Measurements from ENCODE around the gene DCDC2B.

DNA sequence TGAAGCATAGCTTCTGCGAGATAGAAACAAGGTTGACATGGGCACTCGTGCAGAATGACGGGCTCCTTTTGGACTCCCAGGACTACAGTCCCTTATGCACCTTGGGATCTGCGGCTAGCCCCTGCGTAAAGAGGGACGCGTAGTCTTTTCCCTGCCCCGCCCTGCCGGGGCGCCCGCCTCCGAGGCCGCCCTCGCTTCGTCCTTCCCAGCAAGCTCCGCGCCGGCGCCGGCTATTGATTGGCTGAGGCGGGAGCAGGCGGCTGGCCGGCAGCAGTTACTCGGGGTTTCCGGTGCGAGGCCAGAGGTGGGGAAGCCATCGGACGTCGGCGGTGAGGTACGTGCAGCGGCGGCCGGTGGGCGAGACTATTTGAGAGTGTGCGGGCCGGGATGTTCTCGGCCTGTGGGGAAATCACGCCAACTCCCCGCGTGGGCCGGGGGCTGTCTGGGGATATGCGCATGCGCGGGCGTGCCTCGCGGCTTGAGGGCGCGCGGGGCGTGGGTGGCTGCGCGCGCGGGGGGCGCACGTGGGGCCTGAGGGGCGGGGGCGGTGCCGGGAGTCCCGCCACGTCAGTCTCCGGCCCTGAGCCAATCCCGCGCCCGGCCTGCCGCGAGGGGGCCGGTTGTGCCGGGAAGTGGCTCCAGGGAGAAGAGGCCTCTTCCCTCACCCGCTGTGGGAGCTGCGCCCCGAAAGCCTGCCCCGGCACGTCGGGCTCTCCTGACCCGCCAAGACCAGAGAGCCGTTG lies 29.3 kb upstream of the DCDC2B start, which contains the start of gene TXLNA:
- TF ChIP-seq, protein P1, sequence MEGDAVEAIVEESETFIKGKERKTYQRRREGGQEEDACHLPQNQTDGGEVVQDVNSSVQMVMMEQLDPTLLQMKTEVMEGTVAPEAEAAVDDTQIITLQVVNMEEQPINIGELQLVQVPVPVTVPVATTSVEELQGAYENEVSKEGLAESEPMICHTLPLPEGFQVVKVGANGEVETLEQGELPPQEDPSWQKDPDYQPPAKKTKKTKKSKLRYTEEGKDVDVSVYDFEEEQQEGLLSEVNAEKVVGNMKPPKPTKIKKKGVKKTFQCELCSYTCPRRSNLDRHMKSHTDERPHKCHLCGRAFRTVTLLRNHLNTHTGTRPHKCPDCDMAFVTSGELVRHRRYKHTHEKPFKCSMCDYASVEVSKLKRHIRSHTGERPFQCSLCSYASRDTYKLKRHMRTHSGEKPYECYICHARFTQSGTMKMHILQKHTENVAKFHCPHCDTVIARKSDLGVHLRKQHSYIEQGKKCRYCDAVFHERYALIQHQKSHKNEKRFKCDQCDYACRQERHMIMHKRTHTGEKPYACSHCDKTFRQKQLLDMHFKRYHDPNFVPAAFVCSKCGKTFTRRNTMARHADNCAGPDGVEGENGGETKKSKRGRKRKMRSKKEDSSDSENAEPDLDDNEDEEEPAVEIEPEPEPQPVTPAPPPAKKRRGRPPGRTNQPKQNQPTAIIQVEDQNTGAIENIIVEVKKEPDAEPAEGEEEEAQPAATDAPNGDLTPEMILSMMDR (IDR thresholded peaks at IDR 0.05 in 2 of 3, conservative IDR thresholded peaks at IDR 0.05 in 1 of 3; ENCODE audit: insufficient read depth in 2 of 3, low read depth in 1 of 3, low read length in 3 of 3), result peak in 1 of 3 experiments; percentile 4; a peak in 1 of 6 replicates
- TF ChIP-seq ZBTB7A (IDR thresholded peaks at IDR 0.05; ENCODE audit: borderline replicate concordance, control insufficient read depth, low read depth, low read length), result peak; percentile 80; the same call in 1 of the 2 replicates

Measured in K562 (cell line).